ENCODE measurements around the gene PLCB1.

The PLCB1 gene

GRCh38 chr20:8798505-8798904, 666.4 kb downstream of the PLCB1 start:
- H2AFZ ChIP-seq (ENCODE audit: low read length) = no peak overlapping the region
- TF ChIP-seq, protein P1, sequence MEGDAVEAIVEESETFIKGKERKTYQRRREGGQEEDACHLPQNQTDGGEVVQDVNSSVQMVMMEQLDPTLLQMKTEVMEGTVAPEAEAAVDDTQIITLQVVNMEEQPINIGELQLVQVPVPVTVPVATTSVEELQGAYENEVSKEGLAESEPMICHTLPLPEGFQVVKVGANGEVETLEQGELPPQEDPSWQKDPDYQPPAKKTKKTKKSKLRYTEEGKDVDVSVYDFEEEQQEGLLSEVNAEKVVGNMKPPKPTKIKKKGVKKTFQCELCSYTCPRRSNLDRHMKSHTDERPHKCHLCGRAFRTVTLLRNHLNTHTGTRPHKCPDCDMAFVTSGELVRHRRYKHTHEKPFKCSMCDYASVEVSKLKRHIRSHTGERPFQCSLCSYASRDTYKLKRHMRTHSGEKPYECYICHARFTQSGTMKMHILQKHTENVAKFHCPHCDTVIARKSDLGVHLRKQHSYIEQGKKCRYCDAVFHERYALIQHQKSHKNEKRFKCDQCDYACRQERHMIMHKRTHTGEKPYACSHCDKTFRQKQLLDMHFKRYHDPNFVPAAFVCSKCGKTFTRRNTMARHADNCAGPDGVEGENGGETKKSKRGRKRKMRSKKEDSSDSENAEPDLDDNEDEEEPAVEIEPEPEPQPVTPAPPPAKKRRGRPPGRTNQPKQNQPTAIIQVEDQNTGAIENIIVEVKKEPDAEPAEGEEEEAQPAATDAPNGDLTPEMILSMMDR (conservative IDR thresholded peaks at IDR 0.05; ENCODE audit: low read length) = no peak
- TF ChIP-seq EZH2phosphoT487 (IDR thresholded peaks at IDR 0.05; ENCODE audit: borderline replicate concordance) = no peak
- no peak overlapping the region for H3K9ac ChIP-seq (ENCODE audit: low read depth, low read length, poor library complexity, severe bottlenecking)

DNA sequence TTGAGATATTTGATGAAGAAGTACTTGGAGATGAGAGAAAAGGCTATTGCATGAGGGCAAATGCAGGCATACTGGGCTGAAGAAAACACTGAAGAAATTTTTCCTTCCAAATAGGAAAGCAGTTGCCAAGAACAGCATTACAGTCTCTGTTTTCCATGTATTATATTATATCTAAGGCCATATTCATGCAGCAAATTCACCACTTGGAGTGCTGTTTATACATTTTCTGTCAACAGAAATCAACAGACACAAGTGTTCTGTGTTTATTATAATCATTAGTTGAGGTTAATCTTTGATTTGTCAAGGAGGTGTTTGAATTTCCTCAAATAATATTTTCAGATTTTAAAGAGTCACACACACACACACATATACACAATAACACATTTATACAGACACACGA, 668.0 kb downstream of the PLCB1 start:
- Histone ChIP-seq H3K36me3 (ENCODE audit: insufficient read depth, low read length) (no peaks in the 10 kb centered on the region), H3K9ac (ENCODE audit: low read depth, low read length, poor library complexity, severe bottlenecking) (no peak overlapping the region), H3K9me3 (ENCODE audit: insufficient read depth, low read depth, low read length) (no peaks in the 10 kb centered on the region)

More at GRCh38 chr20:8798505-8798904, 666.4 kb downstream of the PLCB1 start:
- Histone ChIP-seq H3K4me3 (ENCODE audit: low read length, poor library complexity, severe bottlenecking) (no peak overlapping the region), H3K9me3 (ENCODE audit: insufficient read depth, low read depth, low read length) (no peaks in the 10 kb centered on the region), H3K4me1 (ENCODE audit: insufficient read depth, low read length, poor library complexity, severe bottlenecking) (no peaks in the 10 kb centered on the region), H3K36me3 (ENCODE audit: insufficient read depth, low read length) (no peaks in the 10 kb centered on the region), H3K27me3 (ENCODE audit: insufficient read depth, low read length, poor library complexity, severe bottlenecking) (no peaks in the 10 kb centered on the region), H3F3A (ENCODE audit: low read depth) (no peaks in the 10 kb centered on the region), H3K4me2 (ENCODE audit: low read depth, low read length, poor library complexity, severe bottlenecking) (no peak overlapping the region), H3K9me2 (replicated peaks; ENCODE audit: low read depth, low read length) (no peaks in the 10 kb centered on the region), H4K20me1 (ENCODE audit: insufficient read depth, low read length, poor library complexity, severe bottlenecking) (no peaks in the 10 kb centered on the region), H3K79me2 (ENCODE audit: insufficient read depth, low read length) (no peaks in the 10 kb centered on the region)

GRCh38 chr20:8801686-8802085, 669.6 kb downstream of the PLCB1 start:
- no peak for TF ChIP-seq EZH2phosphoT487 (IDR thresholded peaks at IDR 0.05; ENCODE audit: borderline replicate concordance)
- TF ChIP-seq, protein P1 (conservative IDR thresholded peaks at IDR 0.05; ENCODE audit: low read length) = no peak
- no peaks in the 10 kb centered on the region for H3K36me3 ChIP-seq (ENCODE audit: insufficient read depth, low read length)

More for the DNA sequence above, 668.0 kb downstream of the PLCB1 start:
- Histone ChIP-seq H3K9me2 (replicated peaks; ENCODE audit: low read depth, low read length) (no peaks in the 10 kb centered on the region), H3K4me2 (ENCODE audit: low read depth, low read length, poor library complexity, severe bottlenecking) (no peak overlapping the region), H3F3A (ENCODE audit: low read depth) (no peaks in the 10 kb centered on the region), H2AFZ (ENCODE audit: low read length) (no peak overlapping the region), H3K4me3 (ENCODE audit: low read length, poor library complexity, severe bottlenecking) (no peak overlapping the region), H3K79me2 (ENCODE audit: insufficient read depth, low read length) (no peaks in the 10 kb centered on the region), H3K27me3 (ENCODE audit: insufficient read depth, low read length, poor library complexity, severe bottlenecking) (no peaks in the 10 kb centered on the region), H4K20me1 (ENCODE audit: insufficient read depth, low read length, poor library complexity, severe bottlenecking) (no peaks in the 10 kb centered on the region), H3K4me1 (ENCODE audit: insufficient read depth, low read length, poor library complexity, severe bottlenecking) (no peaks in the 10 kb centered on the region)
- no peak for TF ChIP-seq EZH2phosphoT487 (IDR thresholded peaks at IDR 0.05; ENCODE audit: borderline replicate concordance)
- TF ChIP-seq, protein P1 (conservative IDR thresholded peaks at IDR 0.05; ENCODE audit: low read length) = peak; percentile 57

More at GRCh38 chr20:8801686-8802085, 669.6 kb downstream of the PLCB1 start:
- Histone ChIP-seq H3K9me3 (ENCODE audit: insufficient read depth, low read depth, low read length) (no peaks in the 10 kb centered on the region), H3K9ac (ENCODE audit: low read depth, low read length, poor library complexity, severe bottlenecking) (no peak overlapping the region), H2AFZ (ENCODE audit: low read length) (no peak overlapping the region), H3K9me2 (replicated peaks; ENCODE audit: low read depth, low read length) (no peaks in the 10 kb centered on the region), H3K4me3 (ENCODE audit: low read length, poor library complexity, severe bottlenecking) (no peak overlapping the region), H4K20me1 (ENCODE audit: insufficient read depth, low read length, poor library complexity, severe bottlenecking) (no peaks in the 10 kb centered on the region), H3K4me1 (ENCODE audit: insufficient read depth, low read length, poor library complexity, severe bottlenecking) (peaks cover 7% of the 10 kb centered on the region), H3K4me2 (ENCODE audit: low read depth, low read length, poor library complexity, severe bottlenecking) (no peak overlapping the region), H3K79me2 (ENCODE audit: insufficient read depth, low read length) (no peaks in the 10 kb centered on the region), H3F3A (ENCODE audit: low read depth) (no peaks in the 10 kb centered on the region), H3K27me3 (ENCODE audit: insufficient read depth, low read length, poor library complexity, severe bottlenecking) (no peaks in the 10 kb centered on the region)
